ENCODE data around the gene PLPP1.
"Not testable (repeated sequence)": the region's sequence is repeated elsewhere in the genome, so short reads cannot be mapped to it uniquely, and the experiment has no call there.

DNA sequence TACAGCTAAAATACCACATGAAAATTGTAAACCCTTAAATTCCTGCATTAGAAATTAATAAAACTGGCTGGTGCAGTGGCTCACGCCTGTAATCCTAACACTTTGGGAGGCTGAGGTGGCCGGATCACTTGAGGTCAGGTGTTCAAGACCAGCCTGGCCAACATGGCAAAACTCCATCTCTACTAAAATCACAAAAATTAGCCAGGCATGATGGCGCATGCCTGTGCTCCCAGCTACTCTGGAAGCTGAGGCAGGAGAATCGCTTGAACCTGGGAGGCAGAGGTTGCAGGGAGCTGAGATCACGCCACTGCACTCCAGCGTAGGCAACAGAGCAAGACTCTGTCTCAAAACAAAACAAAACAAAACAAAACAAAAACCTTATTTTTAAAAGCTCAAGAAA, 29.1 kb downstream of the PLPP1 start:
- TF ChIP-seq, protein P1, sequence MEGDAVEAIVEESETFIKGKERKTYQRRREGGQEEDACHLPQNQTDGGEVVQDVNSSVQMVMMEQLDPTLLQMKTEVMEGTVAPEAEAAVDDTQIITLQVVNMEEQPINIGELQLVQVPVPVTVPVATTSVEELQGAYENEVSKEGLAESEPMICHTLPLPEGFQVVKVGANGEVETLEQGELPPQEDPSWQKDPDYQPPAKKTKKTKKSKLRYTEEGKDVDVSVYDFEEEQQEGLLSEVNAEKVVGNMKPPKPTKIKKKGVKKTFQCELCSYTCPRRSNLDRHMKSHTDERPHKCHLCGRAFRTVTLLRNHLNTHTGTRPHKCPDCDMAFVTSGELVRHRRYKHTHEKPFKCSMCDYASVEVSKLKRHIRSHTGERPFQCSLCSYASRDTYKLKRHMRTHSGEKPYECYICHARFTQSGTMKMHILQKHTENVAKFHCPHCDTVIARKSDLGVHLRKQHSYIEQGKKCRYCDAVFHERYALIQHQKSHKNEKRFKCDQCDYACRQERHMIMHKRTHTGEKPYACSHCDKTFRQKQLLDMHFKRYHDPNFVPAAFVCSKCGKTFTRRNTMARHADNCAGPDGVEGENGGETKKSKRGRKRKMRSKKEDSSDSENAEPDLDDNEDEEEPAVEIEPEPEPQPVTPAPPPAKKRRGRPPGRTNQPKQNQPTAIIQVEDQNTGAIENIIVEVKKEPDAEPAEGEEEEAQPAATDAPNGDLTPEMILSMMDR (IDR thresholded peaks at IDR 0.05): not testable (repeated sequence)
- TF ChIP-seq MYC (IDR thresholded peaks at IDR 0.05; ENCODE audit: borderline replicate concordance, low read length): not testable (repeated sequence)

Data from A549 (cell line).